Measurements from ENCODE around the gene NAB2.
A peak's percentile ranks its signal among the peaks of the same experiment; 100 is the strongest.

DNA sequence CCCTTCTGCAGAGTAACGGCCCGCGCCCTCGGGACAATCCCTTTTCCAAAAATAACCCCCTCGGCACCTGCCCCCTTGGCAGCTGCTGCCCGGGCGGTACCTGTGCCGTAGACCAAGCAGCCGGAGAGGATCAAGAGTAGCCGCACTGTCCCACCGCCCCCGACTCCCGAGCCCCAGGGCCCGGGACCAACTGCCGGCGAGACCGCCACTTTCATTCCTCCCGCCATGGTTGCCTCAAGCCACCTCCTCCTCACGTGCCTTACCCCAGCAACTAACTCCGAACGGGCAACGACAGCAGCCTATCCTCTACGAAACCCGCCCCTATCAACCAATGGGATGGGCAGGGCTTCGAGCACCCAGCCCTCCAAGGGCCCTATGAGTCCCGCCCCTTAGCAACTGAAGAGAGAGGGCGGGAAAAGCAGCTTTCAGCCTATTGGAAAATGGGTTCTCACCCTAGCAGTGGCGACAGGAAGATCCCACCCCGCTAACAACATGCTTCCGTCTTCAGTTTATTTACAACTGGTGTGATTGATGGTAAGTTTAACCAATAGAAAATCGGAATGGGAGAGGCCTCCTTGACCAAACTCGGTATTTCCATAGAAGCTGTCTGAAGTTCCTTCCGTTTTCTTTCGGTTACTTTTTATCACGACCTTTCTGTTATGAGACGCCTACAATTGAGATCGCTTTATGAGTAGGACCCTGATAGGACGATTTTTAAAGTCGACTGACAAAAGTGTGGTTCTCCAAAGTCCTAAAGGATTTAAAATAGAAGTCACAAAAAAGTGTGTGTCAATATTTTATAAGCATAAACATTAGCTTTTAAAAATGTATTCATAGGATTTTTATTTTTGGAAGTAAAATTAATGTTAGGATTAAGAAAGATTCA, 10.2 kb upstream of the NAB2 start, which contains the start of gene NEMP1:
- TF ChIP-seq, protein P1, sequence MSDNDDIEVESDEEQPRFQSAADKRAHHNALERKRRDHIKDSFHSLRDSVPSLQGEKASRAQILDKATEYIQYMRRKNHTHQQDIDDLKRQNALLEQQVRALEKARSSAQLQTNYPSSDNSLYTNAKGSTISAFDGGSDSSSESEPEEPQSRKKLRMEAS (IDR thresholded peaks at IDR 0.05), result peak; percentile 95
- TF ChIP-seq, protein P2, sequence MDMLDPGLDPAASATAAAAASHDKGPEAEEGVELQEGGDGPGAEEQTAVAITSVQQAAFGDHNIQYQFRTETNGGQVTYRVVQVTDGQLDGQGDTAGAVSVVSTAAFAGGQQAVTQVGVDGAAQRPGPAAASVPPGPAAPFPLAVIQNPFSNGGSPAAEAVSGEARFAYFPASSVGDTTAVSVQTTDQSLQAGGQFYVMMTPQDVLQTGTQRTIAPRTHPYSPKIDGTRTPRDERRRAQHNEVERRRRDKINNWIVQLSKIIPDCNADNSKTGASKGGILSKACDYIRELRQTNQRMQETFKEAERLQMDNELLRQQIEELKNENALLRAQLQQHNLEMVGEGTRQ (IDR thresholded peaks at IDR 0.05), result peak; percentile 92
- TF ChIP-seq, protein P3, sequence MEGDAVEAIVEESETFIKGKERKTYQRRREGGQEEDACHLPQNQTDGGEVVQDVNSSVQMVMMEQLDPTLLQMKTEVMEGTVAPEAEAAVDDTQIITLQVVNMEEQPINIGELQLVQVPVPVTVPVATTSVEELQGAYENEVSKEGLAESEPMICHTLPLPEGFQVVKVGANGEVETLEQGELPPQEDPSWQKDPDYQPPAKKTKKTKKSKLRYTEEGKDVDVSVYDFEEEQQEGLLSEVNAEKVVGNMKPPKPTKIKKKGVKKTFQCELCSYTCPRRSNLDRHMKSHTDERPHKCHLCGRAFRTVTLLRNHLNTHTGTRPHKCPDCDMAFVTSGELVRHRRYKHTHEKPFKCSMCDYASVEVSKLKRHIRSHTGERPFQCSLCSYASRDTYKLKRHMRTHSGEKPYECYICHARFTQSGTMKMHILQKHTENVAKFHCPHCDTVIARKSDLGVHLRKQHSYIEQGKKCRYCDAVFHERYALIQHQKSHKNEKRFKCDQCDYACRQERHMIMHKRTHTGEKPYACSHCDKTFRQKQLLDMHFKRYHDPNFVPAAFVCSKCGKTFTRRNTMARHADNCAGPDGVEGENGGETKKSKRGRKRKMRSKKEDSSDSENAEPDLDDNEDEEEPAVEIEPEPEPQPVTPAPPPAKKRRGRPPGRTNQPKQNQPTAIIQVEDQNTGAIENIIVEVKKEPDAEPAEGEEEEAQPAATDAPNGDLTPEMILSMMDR (IDR thresholded peaks at IDR 0.05), result no peak
- TF ChIP-seq POLR2A (IDR thresholded peaks at IDR 0.05; ENCODE audit: low read length) (peak; percentile 45), ESRRA (IDR thresholded peaks at IDR 0.05; ENCODE audit: borderline replicate concordance, low read length) (no peak), TP53 (CRISPR knock-in tag; IDR thresholded peaks at IDR 0.05) (no peak), SMC3 (IDR thresholded peaks at IDR 0.05) (no peak)
- TF ChIP-seq, protein P4, sequence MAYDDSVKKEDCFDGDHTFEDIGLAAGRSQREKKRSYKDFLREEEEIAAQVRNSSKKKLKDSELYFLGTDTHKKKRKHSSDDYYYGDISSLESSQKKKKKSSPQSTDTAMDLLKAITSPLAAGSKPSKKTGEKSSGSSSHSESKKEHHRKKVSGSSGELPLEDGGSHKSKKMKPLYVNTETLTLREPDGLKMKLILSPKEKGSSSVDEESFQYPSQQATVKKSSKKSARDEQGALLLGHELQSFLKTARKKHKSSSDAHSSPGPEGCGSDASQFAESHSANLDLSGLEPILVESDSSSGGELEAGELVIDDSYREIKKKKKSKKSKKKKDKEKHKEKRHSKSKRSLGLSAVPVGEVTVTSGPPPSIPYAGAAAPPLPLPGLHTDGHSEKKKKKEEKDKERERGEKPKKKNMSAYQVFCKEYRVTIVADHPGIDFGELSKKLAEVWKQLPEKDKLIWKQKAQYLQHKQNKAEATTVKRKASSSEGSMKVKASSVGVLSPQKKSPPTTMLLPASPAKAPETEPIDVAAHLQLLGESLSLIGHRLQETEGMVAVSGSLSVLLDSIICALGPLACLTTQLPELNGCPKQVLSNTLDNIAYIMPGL (CRISPR knock-in tag; IDR thresholded peaks at IDR 0.05; ENCODE audit: borderline replicate concordance), result no peak

All from A549 (cell line).